ENCODE data around the gene LRG1. TPM values are rescaled to one million over a fixed set of nuclear protein-coding genes. Genes with fewer than 3 reads are reported as not detected.
A peak's percentile ranks its signal among the peaks of the same experiment; 100 is the strongest.

Gene LRG1
- total and polyA plus RNA-seq, 8 donors = 0.58 to 17.9 (median 0.87) TPM

DNA sequence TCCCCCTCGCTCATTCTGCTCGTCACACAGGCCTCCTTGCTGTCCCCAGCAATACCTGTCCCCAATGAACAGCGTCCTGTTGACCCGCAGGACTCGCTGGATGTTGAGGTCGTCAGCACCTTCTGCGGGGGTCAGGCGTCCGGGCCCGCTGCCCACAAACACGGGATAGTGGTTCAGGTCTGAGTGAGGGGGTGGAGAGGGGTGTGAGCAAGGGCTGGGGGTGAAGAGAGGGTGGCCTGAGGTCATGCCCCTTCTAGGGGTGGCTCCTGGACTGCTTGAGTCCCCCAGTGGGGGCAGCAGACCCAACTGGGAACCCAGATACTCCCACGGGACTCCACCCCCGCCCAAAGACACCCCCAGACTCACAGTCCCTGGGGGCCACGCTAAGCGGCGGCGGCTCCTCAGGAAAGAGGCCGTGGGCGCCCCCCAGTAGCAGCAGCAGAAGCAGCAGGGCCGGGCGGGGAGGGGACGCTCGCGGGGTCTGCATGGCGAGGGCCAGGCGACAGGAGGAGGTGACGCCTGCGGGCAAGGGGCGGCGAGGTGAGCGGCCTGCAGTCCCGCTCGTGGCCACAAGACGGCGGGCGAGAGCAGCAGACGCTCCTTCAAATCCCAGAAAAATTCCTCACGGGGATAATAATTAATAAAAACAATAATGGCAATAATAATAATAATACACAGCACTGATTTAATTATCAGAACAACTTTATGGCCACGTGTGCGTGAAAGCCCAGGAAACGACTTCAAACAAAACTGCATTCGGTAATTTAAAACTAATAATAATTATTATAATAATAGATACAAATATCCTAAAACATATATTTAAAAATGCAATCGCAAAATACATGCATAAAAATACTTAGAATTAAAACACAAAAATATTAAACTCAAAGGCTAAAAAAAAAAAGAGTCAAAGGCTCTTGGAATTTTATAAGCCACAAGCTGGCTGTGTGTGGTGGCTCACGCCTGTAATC is 18.4 kb upstream of the LRG1 start:
- no peaks in the 10 kb centered on the region for H3K9me3 ChIP-seq
- intact Hi-C loops (cut with DNase I) = loop anchor here in 1 of 2 donors (5.0 kb wide), 1 partner anchor 79 kb away; the partner anchor contains the start of gene TNFAIP8L1
- TF ChIP-seq, protein P1, sequence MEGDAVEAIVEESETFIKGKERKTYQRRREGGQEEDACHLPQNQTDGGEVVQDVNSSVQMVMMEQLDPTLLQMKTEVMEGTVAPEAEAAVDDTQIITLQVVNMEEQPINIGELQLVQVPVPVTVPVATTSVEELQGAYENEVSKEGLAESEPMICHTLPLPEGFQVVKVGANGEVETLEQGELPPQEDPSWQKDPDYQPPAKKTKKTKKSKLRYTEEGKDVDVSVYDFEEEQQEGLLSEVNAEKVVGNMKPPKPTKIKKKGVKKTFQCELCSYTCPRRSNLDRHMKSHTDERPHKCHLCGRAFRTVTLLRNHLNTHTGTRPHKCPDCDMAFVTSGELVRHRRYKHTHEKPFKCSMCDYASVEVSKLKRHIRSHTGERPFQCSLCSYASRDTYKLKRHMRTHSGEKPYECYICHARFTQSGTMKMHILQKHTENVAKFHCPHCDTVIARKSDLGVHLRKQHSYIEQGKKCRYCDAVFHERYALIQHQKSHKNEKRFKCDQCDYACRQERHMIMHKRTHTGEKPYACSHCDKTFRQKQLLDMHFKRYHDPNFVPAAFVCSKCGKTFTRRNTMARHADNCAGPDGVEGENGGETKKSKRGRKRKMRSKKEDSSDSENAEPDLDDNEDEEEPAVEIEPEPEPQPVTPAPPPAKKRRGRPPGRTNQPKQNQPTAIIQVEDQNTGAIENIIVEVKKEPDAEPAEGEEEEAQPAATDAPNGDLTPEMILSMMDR (IDR thresholded peaks at IDR 0.05) = peak; percentile 100
- H3K27me3 ChIP-seq = no peaks in the 10 kb centered on the region
- peaks cover 0 to 58% of the 10 kb centered on the region in 2 donors for H3K4me1 ChIP-seq
- peak overlapping the region in 1 of 2 donors; percentile 84 for H3K27ac ChIP-seq
- H3K4me3 ChIP-seq = peak overlapping the region in 1 of 2 donors; percentile 58
- H3K36me3 ChIP-seq = peaks cover 0 to 33% of the 10 kb centered on the region in 2 donors
- DNase-seq = peak in 2 of 4 donors; percentile 32 to 90
- peak; percentile 52 for ATAC-seq

DNA sequence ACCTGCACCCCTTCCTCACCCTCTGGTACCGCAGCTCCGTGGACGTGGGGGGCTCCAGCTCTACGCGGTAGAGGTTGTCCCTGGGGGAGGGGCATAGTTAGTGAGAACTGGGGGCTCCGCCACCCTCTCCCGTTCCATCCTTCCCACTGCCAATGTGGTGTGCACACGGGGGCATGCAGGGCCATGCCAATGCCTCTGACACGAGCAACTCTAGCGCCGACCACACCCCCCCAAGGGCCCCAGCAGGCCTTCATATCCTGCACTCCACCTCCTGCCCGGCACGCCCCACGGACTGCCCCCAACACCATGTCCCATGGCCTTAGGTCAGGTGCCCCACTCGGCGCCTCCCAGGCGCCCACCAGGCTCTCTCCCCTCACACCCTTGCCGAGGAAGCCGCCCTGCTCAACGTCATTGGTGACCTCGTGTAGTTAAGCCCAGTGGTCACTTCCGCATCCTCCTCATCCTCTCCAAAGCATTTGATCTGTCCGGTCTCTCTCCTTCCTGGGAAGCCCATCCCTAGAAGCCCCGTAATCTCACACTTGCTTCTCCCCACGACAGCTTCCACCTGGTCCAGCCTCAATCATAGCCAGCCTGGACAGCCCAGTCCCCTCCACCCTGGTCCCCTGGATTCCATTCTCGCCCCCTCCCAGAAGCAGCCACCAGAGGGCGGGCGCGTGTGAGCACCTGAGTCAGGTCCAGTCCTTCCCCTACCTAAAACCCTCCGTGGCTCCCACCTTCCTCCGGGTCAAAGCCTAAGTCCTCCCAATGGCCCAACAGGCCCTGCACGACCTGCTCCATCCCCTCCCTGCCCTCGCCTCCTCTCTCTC is 17.5 kb upstream of the LRG1 start:
- Histone ChIP-seq H3K27ac (no peak overlapping the region), H3K36me3 (peaks cover 0 to 41% of the 10 kb centered on the region in 2 donors), H3K4me1 (peaks cover 0 to 50% of the 10 kb centered on the region in 2 donors), H3K9me3 (no peaks in the 10 kb centered on the region), H3K27me3 (no peaks in the 10 kb centered on the region), H3K4me3 (peak overlapping the region in 1 of 2 donors; percentile 58)
- DNase-seq = no peak
- ATAC-seq = no peak
- TF ChIP-seq, protein P1 (IDR thresholded peaks at IDR 0.05) = no peak
- intact Hi-C loops (cut with DNase I) = loop anchor here in 1 of 2 donors (5.0 kb wide), 1 partner anchor 80 kb away; the partner anchor contains the start of gene TNFAIP8L1

DNA sequence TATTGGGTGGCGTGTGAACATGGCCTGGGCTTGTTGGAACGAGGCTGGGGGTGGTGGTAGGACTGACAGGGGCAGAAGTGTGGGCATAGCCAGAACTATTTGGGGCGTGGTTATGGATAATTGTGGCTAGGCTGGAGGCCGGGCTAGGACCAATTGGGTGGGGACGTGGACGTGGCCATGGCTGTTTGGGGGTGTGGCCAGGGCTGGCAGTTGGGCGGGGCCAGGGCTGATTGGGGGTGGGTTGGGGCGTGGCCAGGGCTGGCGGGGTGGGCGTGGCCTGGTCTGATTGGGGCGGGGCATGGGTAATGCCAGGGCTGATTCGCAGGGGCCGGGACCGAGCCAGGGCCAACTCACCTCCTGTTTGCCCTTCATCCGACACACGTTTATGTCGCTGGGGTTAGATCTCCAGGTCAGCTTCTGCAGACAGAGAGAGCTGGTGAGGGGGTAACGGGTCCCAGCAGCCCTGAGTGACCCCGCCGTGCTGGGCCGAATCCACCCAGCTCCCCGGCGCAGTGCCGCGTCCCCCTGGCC is 16.8 kb upstream of the LRG1 start:
- Histone ChIP-seq H3K36me3 (peaks cover 0 to 48% of the 10 kb centered on the region in 2 donors), H3K4me1 (peaks cover 0 to 45% of the 10 kb centered on the region in 2 donors), H3K9me3 (no peaks in the 10 kb centered on the region), H3K27ac (no peak overlapping the region), H3K27me3 (no peaks in the 10 kb centered on the region), H3K4me3 (no peak overlapping the region)
- DNase-seq (no peak), ATAC-seq (peak; percentile 13)
- intact Hi-C loops (cut with DNase I) = loop anchor here in 1 of 2 donors (5.0 kb wide), 1 partner anchor 81 kb away; the partner anchor contains the start of gene TNFAIP8L1
- TF ChIP-seq, protein P1 (IDR thresholded peaks at IDR 0.05) = no peak

DNA sequence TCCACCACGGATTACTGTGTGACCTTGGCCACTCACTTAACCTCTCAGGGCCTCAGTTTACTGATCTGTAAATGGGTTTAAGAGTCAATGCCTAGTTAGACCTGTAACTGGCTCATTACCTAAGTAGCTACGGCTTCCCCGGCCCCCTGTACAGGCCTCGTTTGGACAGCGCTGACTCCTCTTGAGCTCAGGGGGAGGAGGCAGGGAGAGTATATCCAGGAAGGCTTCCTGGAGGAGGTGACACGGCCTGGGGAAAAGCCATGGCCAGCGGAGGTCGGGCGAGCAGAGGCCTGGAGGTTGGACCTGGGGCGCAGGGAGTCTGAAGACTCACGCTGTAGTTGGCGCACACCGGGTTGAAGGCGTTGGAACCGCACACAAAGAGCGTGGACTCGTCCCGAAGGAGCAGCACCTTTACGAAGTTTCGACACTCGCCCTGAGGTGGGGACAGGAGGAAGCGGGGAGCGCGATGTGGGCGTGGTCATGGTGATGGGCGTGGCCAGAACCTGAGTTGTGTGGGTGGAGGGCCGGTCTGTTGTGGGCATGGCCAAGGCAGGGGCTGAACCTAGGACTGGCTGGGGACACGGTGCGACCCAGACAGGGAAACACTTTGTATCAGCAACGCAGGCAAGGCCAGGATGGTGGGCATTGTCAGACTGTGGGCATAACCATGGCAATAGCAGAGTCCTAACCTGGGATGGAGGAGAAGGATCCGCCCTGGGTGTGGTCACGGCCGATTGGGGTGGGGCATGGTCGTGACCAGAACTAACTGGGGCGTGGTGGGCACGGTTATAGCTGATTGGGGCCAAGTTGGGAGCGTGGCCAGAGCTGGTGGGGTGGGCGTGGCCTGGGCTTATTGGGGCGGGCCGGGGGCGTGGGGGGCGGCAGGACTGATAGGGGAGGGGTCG is 16.1 kb upstream of the LRG1 start:
- ATAC-seq (no peak), DNase-seq (no peak)
- no peak overlapping the region for H3K4me3 ChIP-seq
- H3K4me1 ChIP-seq = peaks cover 0 to 37% of the 10 kb centered on the region in 2 donors
- no peaks in the 10 kb centered on the region for H3K9me3 ChIP-seq
- H3K27me3 ChIP-seq = no peaks in the 10 kb centered on the region
- intact Hi-C loops (cut with DNase I) = loop anchor here in 1 of 2 donors (5.0 kb wide), 1 partner anchor 81 kb away; the partner anchor contains the start of gene TNFAIP8L1
- TF ChIP-seq, protein P1 (IDR thresholded peaks at IDR 0.05) = no peak
- no peak overlapping the region for H3K27ac ChIP-seq
- peaks cover 0 to 54% of the 10 kb centered on the region in 2 donors for H3K36me3 ChIP-seq

Measured in left lung (tissue), 10 donors.